Ishikawa (cell line): ENCODE measurements around the gene FBRSL1.

ENCODE experiments used
- CEBPB ChIP-seq: IDR thresholded peaks from 2 replicates; pipeline ENCODE4 v1.6.1; 2012
- CREB1 ChIP-seq: IDR thresholded peaks from 2 replicates; pipeline ENCODE4 v1.6.1; 2012; ENCODE audit warnings: low read depth
- EGR1 ChIP-seq: IDR thresholded peaks from 2 replicates; pipeline ENCODE4 v1.6.1; 2012
- EP300 ChIP-seq: IDR thresholded peaks from 2 replicates; pipeline ENCODE4 v1.6.1; 2012; ENCODE audit warnings: borderline replicate concordance
- FOXM1 ChIP-seq: IDR thresholded peaks from 2 replicates; pipeline ENCODE4 v1.6.1; 2012; ENCODE audit warnings: low read depth, borderline replicate concordance
- NFIC ChIP-seq: IDR thresholded peaks from 2 replicates; pipeline ENCODE4 v1.6.1; 2012
- RAD21 ChIP-seq: IDR thresholded peaks from 2 replicates; pipeline ENCODE4 v1.6.1; 2012; ENCODE audit warnings: low read depth
- REST ChIP-seq: IDR thresholded peaks from 2 replicates; pipeline ENCODE4 v1.6.1; 2012; ENCODE audit warnings: low read depth, mild to moderate bottlenecking
- TAF1 ChIP-seq: IDR thresholded peaks from 2 replicates; pipeline ENCODE4 v1.6.1; 2012; ENCODE audit warnings: low read depth, mild to moderate bottlenecking
- TCF12 ChIP-seq: IDR thresholded peaks from 2 replicates; pipeline ENCODE4 v1.6.1; 2012; ENCODE audit warnings: low read depth
- TEAD4 ChIP-seq: IDR thresholded peaks from 2 replicates; pipeline ENCODE4 v1.6.1; 2012
- YY1 ChIP-seq: IDR thresholded peaks from 2 replicates; pipeline ENCODE4 v1.6.1; 2012; ENCODE audit warnings: low read depth
- ZBTB7A ChIP-seq: IDR thresholded peaks from 2 replicates; pipeline ENCODE4 v1.6.1; 2012; ENCODE audit warnings: low read depth
- TF ChIP-seq, protein P1 (sequence below): IDR thresholded peaks from 2 replicates; pipeline ENCODE4 v1.6.1; 2012
- TF ChIP-seq, protein P2 (sequence below): IDR thresholded peaks from 2 replicates; pipeline ENCODE4 v1.6.1; 2012

FBRSL1 gene

GRCh38 chr12:132478433-132478803, 11.5 kb upstream of the FBRSL1 start:
- TF ChIP-seq TEAD4, result no peak
- no peak for TF ChIP-seq YY1
- TF ChIP-seq FOXM1, result no peak
- TF ChIP-seq REST, result no peak
- TF ChIP-seq TCF12, result no peak
- no peak for TF ChIP-seq RAD21
- TF ChIP-seq, protein P1, sequence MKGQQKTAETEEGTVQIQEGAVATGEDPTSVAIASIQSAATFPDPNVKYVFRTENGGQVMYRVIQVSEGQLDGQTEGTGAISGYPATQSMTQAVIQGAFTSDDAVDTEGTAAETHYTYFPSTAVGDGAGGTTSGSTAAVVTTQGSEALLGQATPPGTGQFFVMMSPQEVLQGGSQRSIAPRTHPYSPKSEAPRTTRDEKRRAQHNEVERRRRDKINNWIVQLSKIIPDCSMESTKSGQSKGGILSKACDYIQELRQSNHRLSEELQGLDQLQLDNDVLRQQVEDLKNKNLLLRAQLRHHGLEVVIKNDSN, result no peak
- TF ChIP-seq EP300, result no peak
- no peak for TF ChIP-seq NFIC
- TF ChIP-seq CREB1, result no peak
- TF ChIP-seq, protein P2, sequence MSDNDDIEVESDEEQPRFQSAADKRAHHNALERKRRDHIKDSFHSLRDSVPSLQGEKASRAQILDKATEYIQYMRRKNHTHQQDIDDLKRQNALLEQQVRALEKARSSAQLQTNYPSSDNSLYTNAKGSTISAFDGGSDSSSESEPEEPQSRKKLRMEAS, result no peak
- no peak for TF ChIP-seq ZBTB7A
- TF ChIP-seq EGR1, result no peak
- no peak for TF ChIP-seq CEBPB

DNA sequence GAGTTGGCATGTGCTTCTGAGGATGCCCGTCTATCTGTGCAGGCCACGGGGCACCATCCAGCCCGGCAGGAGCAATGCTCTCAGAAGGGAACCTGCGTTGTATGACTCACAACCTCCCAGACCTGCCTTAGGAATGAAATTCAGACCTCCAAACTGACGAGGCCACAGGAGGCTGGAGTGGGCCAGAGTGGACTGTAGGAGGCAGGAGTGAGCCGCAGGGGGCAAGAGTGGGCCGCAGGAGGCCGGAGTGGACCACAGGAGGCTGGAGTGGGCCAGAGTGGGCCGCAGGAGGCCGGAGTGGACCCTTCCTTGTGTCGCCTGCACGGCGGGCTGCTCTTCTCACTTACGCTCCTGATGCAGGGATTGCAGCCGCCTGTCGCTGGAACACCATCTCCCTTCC, 11.1 kb upstream of the FBRSL1 start:
- TF ChIP-seq REST (no peak), TEAD4 (no peak), ZBTB7A (no peak), TCF12 (no peak), FOXM1 (no peak), EP300 (no peak), EGR1 (no peak)

GRCh38 chr12:132479291-132479690, 10.7 kb upstream of the FBRSL1 start:
- TF ChIP-seq TEAD4 (no peak), YY1 (no peak), FOXM1 (no peak), EP300 (no peak), TCF12 (no peak), NFIC (no peak), ZBTB7A (no peak), EGR1 (no peak), CREB1 (no peak), CEBPB (no peak), TAF1 (no peak), REST (no peak)
- TF ChIP-seq, protein P1, result no peak
- TF ChIP-seq, protein P2, result no peak

GRCh38 chr12:132479938-132480622, 9.9 kb upstream of the FBRSL1 start:
- no peak for TF ChIP-seq CEBPB
- TF ChIP-seq TCF12, result no peak
- no peak for TF ChIP-seq TAF1
- TF ChIP-seq REST, result no peak
- no peak for TF ChIP-seq ZBTB7A
- TF ChIP-seq CREB1, result no peak
- TF ChIP-seq YY1, result no peak
- no peak for TF ChIP-seq EP300
